Left ventricle myocardium superior (tissue), 1 donor: ENCODE data around the gene HTR3D. TPM values are rescaled to one million over a fixed set of nuclear protein-coding genes. Genes with fewer than 3 reads are reported as not detected.

Source experiments
- total RNA-seq: library from RNA; stranded (reverse); fragmentation: NEBNext Ultra II Directional; extraction: Animal tissue kit (Norgen Biotek cat#: 25700); gene quantifications from one replicate; pipeline ENCODE4 v1.2.1, GENCODE V29; 2021
- donor health status: DM: no; HTN: yes; CAD: no; lungs with severe emphysema.

Gene HTR3D
- total RNA-seq, 1 donor from 2014 or later = not detected

Other genes starting within 250 kb of the HTR3D start
- gene MAP6D1, start 206.2 kb upstream of the HTR3D start, total RNA-seq = 2.3 TPM
- 58.0 TPM for gene PARL, start 146.9 kb upstream of the HTR3D start, total RNA-seq
- 44.1 TPM for gene ABCC5, start 13.9 kb upstream of the HTR3D start, total RNA-seq
- not detected for gene HTR3C, start 21.3 kb downstream of the HTR3D start, total RNA-seq
- gene HTR3E, start 65.3 kb downstream of the HTR3D start, total RNA-seq = not detected
- gene EIF2B5, start 103.6 kb downstream of the HTR3D start, total RNA-seq = 33.1 TPM
- gene DVL3, start 123.6 kb downstream of the HTR3D start, total RNA-seq = 76.8 TPM
- gene AP2M1, start 143.1 kb downstream of the HTR3D start, total RNA-seq = 318 TPM
- 75.6 TPM for gene ABCF3, start 154.5 kb downstream of the HTR3D start, total RNA-seq
- gene VWA5B2, start 197.8 kb downstream of the HTR3D start, total RNA-seq = not detected
- gene ALG3, start 217.2 kb downstream of the HTR3D start, total RNA-seq = 18.5 TPM
- gene EEF1AKMT4, start 217.9 kb downstream of the HTR3D start, total RNA-seq = 1.6 TPM
- not detected for gene CAMK2N2, start 229.8 kb downstream of the HTR3D start, total RNA-seq
- not detected for gene ECE2, start 244.3 kb downstream of the HTR3D start, total RNA-seq